Fibroblast of lung (primary cell): ENCODE results near the gene CD164. TPM values are rescaled to one million over a fixed set of nuclear protein-coding genes. Genes with fewer than 3 reads are reported as not detected.

ENCODE experiments used
- DNase-seq, 2 donors: peaks; one replicate each; pipeline versions ENCODE4 v3.0.0 to v3.0.0-alpha.2; 2010; ENCODE audit warnings: low read depth in 2 of 2
- H2AFZ ChIP-seq: 2 replicates; pipeline ENCODE4 v1.5.1; 2012; ENCODE audit warnings: low read length, control low read depth, inconsistent platforms
- H3K27ac ChIP-seq: 2 replicates; pipeline ENCODE4 v1.5.1; 2011; ENCODE audit warnings: low read length, control low read depth; ENCODE audit not compliant: insufficient read depth
- H3K27me3 ChIP-seq: 2 replicates; pipeline ENCODE4 v1.5.1; 2011; ENCODE audit warnings: mild to moderate bottlenecking, low read length; ENCODE audit not compliant: control insufficient read depth, insufficient read depth
- H3K36me3 ChIP-seq: 2 replicates; pipeline ENCODE4 v1.5.1; 2011; ENCODE audit warnings: low read length; ENCODE audit not compliant: control insufficient read depth, insufficient read depth
- H3K4me1 ChIP-seq: 2 replicates; pipeline ENCODE4 v1.5.1; 2011; ENCODE audit warnings: low read length; ENCODE audit not compliant: control insufficient read depth, insufficient read depth; ENCODE audit errors: extremely low read depth
- H3K4me2 ChIP-seq: 2 replicates; pipeline ENCODE4 v1.5.1; 2011; ENCODE audit warnings: low read length, control low read depth; ENCODE audit not compliant: insufficient read depth; ENCODE audit errors: extremely low read depth
- H3K4me3 ChIP-seq, 4 experiments: fragments of 200-600 bp in 1 of 4; sonication (generic) in 1 of 4; replicated peaks in 1 of 4; 2 replicates each; pipeline ENCODE4 v1.5.1; 2011 to 2016; ENCODE audit warnings: low read length in 4 of 4, low read depth in 3 of 4, mild to moderate bottlenecking in 3 of 4, control low read depth in 2 of 4, inconsistent platforms in 1 of 4, mixed read lengths in 1 of 4; ENCODE audit not compliant: insufficient read depth in 1 of 4; ENCODE audit errors: control extremely low read depth in 1 of 4
- H3K79me2 ChIP-seq: 2 replicates; pipeline ENCODE4 v1.5.1; 2012; ENCODE audit warnings: mild to moderate bottlenecking, low read length, inconsistent platforms; ENCODE audit not compliant: control insufficient read depth, insufficient read depth
- H3K9ac ChIP-seq: 2 replicates; pipeline ENCODE4 v1.5.1; 2011; ENCODE audit warnings: mild to moderate bottlenecking, low read length, control low read depth; ENCODE audit not compliant: insufficient read depth
- H3K9me3 ChIP-seq: 2 replicates; pipeline ENCODE4 v1.5.1; 2012; ENCODE audit warnings: low read depth, low read length; ENCODE audit not compliant: control insufficient read depth, insufficient read depth
- H4K20me1 ChIP-seq: 2 replicates; pipeline ENCODE4 v1.5.1; 2011; ENCODE audit warnings: low read length; ENCODE audit not compliant: control insufficient read depth, insufficient read depth; ENCODE audit errors: extremely low read depth
- EZH2 ChIP-seq: IDR thresholded peaks from 2 replicates; pipeline ENCODE4 v1.5.1; 2012; ENCODE audit warnings: low read length, control low read depth, mild to moderate bottlenecking; ENCODE audit errors: missing control alignments
- polyA plus RNA-seq, 2 donors: library from polyadenylated mRNA; depleted of rRNA in 1 of 2; stranded (reverse) in 1 of 2; unstranded in 1 of 2; fragments of >200 nt; gene quantifications; 2 replicates each; pipeline ENCODE4 v1.2.1, GENCODE V29; 2011 to 2012; ENCODE audit warnings: missing spikeins in 1 of 2
- total RNA-seq: library from RNA; depleted of rRNA; stranded (reverse); fragments of >200 nt; gene quantifications from 2 replicates; pipeline ENCODE4 v1.2.1, GENCODE V29; 2014
- TF ChIP-seq, protein P1 (sequence below), 2 donors: IDR thresholded peaks in 1 of 2; conservative IDR thresholded peaks in 1 of 2; 1 replicate in 1 of 2; 2 replicates in 1 of 2; pipeline ENCODE4 v1.5.1; 2011 to 2012; ENCODE audit warnings: low read length in 2 of 2, control low read depth in 1 of 2, inconsistent platforms in 1 of 2, low read depth in 1 of 2, mild to moderate bottlenecking in 1 of 2

Gene CD164
- total and polyA plus RNA-seq, 2 donors (not counting 1 experiment from before 2014, with no cell fraction given): 232 to 280 TPM

DNA sequence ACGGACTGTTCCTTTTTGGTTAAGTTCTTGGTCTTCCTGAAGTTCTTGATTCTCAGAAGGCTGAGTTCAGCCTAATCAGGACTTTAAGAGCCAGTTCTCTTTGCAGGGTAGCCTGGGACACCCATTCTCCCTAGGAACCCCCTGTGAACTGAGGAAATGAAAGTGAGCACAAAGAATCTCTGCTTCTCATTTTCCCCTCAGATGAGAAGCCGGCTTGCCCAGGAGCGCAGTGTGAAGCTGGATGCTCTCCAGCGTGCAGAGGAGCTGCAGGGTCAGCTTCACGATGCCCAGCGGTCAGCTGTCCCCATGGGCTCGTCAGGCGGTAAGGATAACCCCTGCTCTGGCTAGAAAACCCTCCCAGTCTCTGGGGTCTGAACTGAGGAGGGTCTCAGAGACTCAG lies 34.0 kb downstream of the CD164 start:
- Histone ChIP-seq H3K27me3 (no peaks in the 10 kb centered on the region), H3K4me1 (peaks cover 5% of the 10 kb centered on the region), H3K4me2 (no peak overlapping the region), H4K20me1 (no peaks in the 10 kb centered on the region), H3K27ac (no peak overlapping the region), H2AFZ (no peak overlapping the region), H3K9ac (no peak overlapping the region), H3K4me3 (no peak overlapping the region), H3K79me2 (no peaks in the 10 kb centered on the region), H3K36me3 (no peaks in the 10 kb centered on the region), H3K9me3 (no peaks in the 10 kb centered on the region)
- no peak for DNase-seq
- TF ChIP-seq, protein P1, sequence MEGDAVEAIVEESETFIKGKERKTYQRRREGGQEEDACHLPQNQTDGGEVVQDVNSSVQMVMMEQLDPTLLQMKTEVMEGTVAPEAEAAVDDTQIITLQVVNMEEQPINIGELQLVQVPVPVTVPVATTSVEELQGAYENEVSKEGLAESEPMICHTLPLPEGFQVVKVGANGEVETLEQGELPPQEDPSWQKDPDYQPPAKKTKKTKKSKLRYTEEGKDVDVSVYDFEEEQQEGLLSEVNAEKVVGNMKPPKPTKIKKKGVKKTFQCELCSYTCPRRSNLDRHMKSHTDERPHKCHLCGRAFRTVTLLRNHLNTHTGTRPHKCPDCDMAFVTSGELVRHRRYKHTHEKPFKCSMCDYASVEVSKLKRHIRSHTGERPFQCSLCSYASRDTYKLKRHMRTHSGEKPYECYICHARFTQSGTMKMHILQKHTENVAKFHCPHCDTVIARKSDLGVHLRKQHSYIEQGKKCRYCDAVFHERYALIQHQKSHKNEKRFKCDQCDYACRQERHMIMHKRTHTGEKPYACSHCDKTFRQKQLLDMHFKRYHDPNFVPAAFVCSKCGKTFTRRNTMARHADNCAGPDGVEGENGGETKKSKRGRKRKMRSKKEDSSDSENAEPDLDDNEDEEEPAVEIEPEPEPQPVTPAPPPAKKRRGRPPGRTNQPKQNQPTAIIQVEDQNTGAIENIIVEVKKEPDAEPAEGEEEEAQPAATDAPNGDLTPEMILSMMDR (conservative IDR thresholded peaks at IDR 0.05 in 1 of 2, IDR thresholded peaks at IDR 0.05 in 1 of 2; ENCODE audit: low read depth in 1 of 2, low read length in 2 of 2): no peak
- no peak for TF ChIP-seq EZH2

GRCh38 chr6:109347779-109348178 lies 34.5 kb downstream of the CD164 start:
- H3K27ac ChIP-seq: no peak overlapping the region
- TF ChIP-seq, protein P1 (conservative IDR thresholded peaks at IDR 0.05 in 1 of 2, IDR thresholded peaks at IDR 0.05 in 1 of 2; ENCODE audit: low read depth in 1 of 2, low read length in 2 of 2): no peak
- TF ChIP-seq EZH2: no peak
- H3K36me3 ChIP-seq: no peaks in the 10 kb centered on the region
- no peaks in the 10 kb centered on the region for H4K20me1 ChIP-seq
- no peak overlapping the region for H3K4me2 ChIP-seq
- no peak for DNase-seq
- H2AFZ ChIP-seq: no peak overlapping the region
- peaks cover 5% of the 10 kb centered on the region for H3K4me1 ChIP-seq
- no peak overlapping the region for H3K9ac ChIP-seq
- no peak overlapping the region for H3K4me3 ChIP-seq
- H3K9me3 ChIP-seq: no peaks in the 10 kb centered on the region
- no peaks in the 10 kb centered on the region for H3K79me2 ChIP-seq
- no peaks in the 10 kb centered on the region for H3K27me3 ChIP-seq

DNA sequence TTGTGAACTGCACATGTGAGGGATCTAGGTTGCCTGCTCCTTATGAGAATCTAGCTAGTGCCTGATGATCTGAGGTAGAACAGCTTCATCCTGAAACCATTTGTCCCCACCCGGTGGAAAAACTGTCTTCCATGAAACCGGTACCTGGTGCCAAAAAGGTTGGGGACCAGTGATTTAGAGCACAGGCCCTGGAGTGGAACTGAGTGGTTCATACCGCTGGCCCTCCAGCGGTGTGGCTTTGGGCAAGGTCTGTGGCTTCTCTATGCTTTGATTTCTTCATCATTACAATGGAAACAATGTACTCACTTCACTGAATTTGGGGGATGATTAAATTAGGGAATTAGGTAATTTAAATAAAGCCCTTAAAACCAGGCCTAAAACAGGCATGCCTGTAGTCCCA lies 36.3 kb downstream of the CD164 start:
- no peak overlapping the region for H3K27ac ChIP-seq
- H3K27me3 ChIP-seq: no peaks in the 10 kb centered on the region
- no peak overlapping the region for H3K4me3 ChIP-seq
- H3K4me2 ChIP-seq: no peak overlapping the region
- H2AFZ ChIP-seq: no peak overlapping the region
- no peak overlapping the region for H3K9ac ChIP-seq
- DNase-seq: no peak
- no peaks in the 10 kb centered on the region for H4K20me1 ChIP-seq
- no peaks in the 10 kb centered on the region for H3K79me2 ChIP-seq
- TF ChIP-seq EZH2: no peak
- TF ChIP-seq, protein P1 (conservative IDR thresholded peaks at IDR 0.05 in 1 of 2, IDR thresholded peaks at IDR 0.05 in 1 of 2; ENCODE audit: low read depth in 1 of 2, low read length in 2 of 2): no peak
- no peaks in the 10 kb centered on the region for H3K4me1 ChIP-seq
- no peaks in the 10 kb centered on the region for H3K9me3 ChIP-seq
- H3K36me3 ChIP-seq: no peaks in the 10 kb centered on the region
